Thyroid gland (tissue), 4 donors: ENCODE results near the gene KERA.

Experiments
- POLR2A ChIP-seq, 2 donors: fragments of 450-650 bp; IDR thresholded peaks; one replicate each; pipeline ENCODE4 v1.6.1; 2017; ENCODE audit warnings: antibody characterized with exemption in 2 of 2, mild to moderate bottlenecking in 2 of 2, moderate library complexity in 1 of 2
- TF ChIP-seq, protein P1 (sequence below), 6 experiments: fragments of 200-600 bp in 3 of 6; fragments of 450-650 bp in 3 of 6; sonication (generic) in 3 of 6; IDR thresholded peaks; one replicate each; pipeline ENCODE4 v1.5.1; 2016 to 2019; ENCODE audit warnings: antibody characterized with exemption in 6 of 6, mild to moderate bottlenecking in 2 of 6, inconsistent platforms in 1 of 6, moderate library complexity in 1 of 6

- TF ChIP-seq, protein P1, sequence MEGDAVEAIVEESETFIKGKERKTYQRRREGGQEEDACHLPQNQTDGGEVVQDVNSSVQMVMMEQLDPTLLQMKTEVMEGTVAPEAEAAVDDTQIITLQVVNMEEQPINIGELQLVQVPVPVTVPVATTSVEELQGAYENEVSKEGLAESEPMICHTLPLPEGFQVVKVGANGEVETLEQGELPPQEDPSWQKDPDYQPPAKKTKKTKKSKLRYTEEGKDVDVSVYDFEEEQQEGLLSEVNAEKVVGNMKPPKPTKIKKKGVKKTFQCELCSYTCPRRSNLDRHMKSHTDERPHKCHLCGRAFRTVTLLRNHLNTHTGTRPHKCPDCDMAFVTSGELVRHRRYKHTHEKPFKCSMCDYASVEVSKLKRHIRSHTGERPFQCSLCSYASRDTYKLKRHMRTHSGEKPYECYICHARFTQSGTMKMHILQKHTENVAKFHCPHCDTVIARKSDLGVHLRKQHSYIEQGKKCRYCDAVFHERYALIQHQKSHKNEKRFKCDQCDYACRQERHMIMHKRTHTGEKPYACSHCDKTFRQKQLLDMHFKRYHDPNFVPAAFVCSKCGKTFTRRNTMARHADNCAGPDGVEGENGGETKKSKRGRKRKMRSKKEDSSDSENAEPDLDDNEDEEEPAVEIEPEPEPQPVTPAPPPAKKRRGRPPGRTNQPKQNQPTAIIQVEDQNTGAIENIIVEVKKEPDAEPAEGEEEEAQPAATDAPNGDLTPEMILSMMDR (IDR thresholded peaks at IDR 0.05), result no peak
- no peak for TF ChIP-seq POLR2A (IDR thresholded peaks at IDR 0.05)
Measured at GRCh38 chr12:91053951-91054715, 3.7 kb downstream of the KERA start.
